Psoas muscle (tissue), 8 donors: ENCODE results near the gene FST. TPM values are rescaled to one million over a fixed set of nuclear protein-coding genes. Genes with fewer than 3 reads are reported as not detected.

Source experiments
- ATAC-seq, 4 donors: fragments of 200-7000 bp; cut with Tn5 transposase; one replicate each; pipeline ENCODE4 v1.9.1; 2020; ENCODE audit warnings: moderate library complexity in 3 of 4, mild to moderate bottlenecking in 2 of 4
- DNase-seq, 2 donors: peaks; one replicate each; pipeline ENCODE4 v3.0.0-alpha.2; 2020
- H3K27ac ChIP-seq: fragments of 200-600 bp; one replicate; pipeline ENCODE4 v1.8.0; 2022
- H3K27me3 ChIP-seq, 3 donors: fragments of 200-600 bp in 1 of 3; one replicate each; pipeline versions ENCODE4 v1.6.1 to v1.8.0; 2013 to 2022; ENCODE audit warnings: low read length in 2 of 3, mild to moderate bottlenecking in 2 of 3, moderate library complexity in 1 of 3; ENCODE audit not compliant: insufficient read depth in 3 of 3
- H3K36me3 ChIP-seq, 2 donors: fragments of 200-600 bp in 1 of 2; one replicate each; pipeline versions ENCODE4 v1.6.1 to v1.8.0; 2013 to 2022; ENCODE audit warnings: low read depth in 1 of 2, mild to moderate bottlenecking in 1 of 2, moderate library complexity in 1 of 2; ENCODE audit not compliant: insufficient read depth in 1 of 2
- H3K4me1 ChIP-seq: fragments of 200-600 bp; one replicate; pipeline ENCODE4 v1.8.0; 2022
- H3K4me3 ChIP-seq: fragments of 200-600 bp; one replicate; pipeline ENCODE4 v1.8.0; 2022; ENCODE audit warnings: mild to moderate bottlenecking
- H3K9me3 ChIP-seq: fragments of 200-600 bp; one replicate; pipeline ENCODE4 v1.8.0; 2022
- CTCF ChIP-seq: fragments of 200-600 bp; IDR thresholded peaks from one replicate; pipeline ENCODE4 v1.8.0; 2022; ENCODE audit warnings: antibody characterized with exemption
- WGBS, 3 donors: extraction: QIAGEN DNeasy Blood & Tissue Kit; methylation state at CpG; one replicate each; pipeline versions ENCODE4 v1.1.6 to v1.1.7; 2013; 5-methylcytosine and 5-hydroxymethylcytosine counted together
- intact Hi-C, 2 donors: fragments of 100-400 bp; cut with DNase I; formaldehyde crosslinking; loops; one replicate each; pipeline versions ENCODE4 v1.11.0 to v1.14.2; 2022
- polyA plus RNA-seq, 3 donors: library from polyadenylated mRNA; stranded (reverse); fragments of 200-250 nt; gene quantifications; one replicate each; pipeline ENCODE4 v1.2.3, GENCODE V29; 2013
- total RNA-seq, 4 donors: library from RNA; stranded (reverse); fragmentation: NEBNext Ultra II Directional in 2 of 4; extraction: Animal tissue kit (Norgen Biotek cat#: 25700) in 2 of 4; gene quantifications; one replicate each; pipeline versions ENCODE4 v1.2.1 to v1.2.4, GENCODE V29; 2021 to 2023
- donor health status: healthy with polysubstance abuse.
- donor health status: DM: no; HTN: no; CAD: no; lungs with moderate emphysema.
- donor health status: Bipolar disorder and iron deficiency.
- donor health status: healthy.
- donor health status: DM: yes; HTN: yes; CAD: no.
- donor health status: DM: no; HTN: no; CAD: no.
- donor health status: DM: no; HTN: no; CAD: no.
- donor health status: DM: yes; HTN: yes; CAD: no.

The FST gene
- total and polyA plus RNA-seq, 7 donors, result 0.94 to 29.3 (median 1.8) TPM

GRCh38 chr5:53436480-53437191 is 43.8 kb upstream of the FST start:
- 85 to 88% (median 87%) methylated on average over 2 of the region's 2 CpGs for WGBS, 3 donors
- DNase-seq, result no peak
- intact Hi-C loops, result loop anchor here in 1 of 2 donors (10.0 kb wide), 1 partner anchor 312 kb away; no protein-coding TSS in a partner anchor
- no peak for TF ChIP-seq CTCF
- no peak for ATAC-seq
- Histone ChIP-seq H3K4me1 (no peaks in the 10 kb centered on the region), H3K4me3 (no peak overlapping the region), H3K9me3 (no peaks in the 10 kb centered on the region), H3K36me3 (no peaks in the 10 kb centered on the region), H3K27ac (no peak overlapping the region), H3K27me3 (peaks cover 0 to 5% (median 0%) of the 10 kb centered on the region in 3 donors)

- ATAC-seq (no peak), DNase-seq (peak in 1 of 2 donors; percentile 39)
- no peak overlapping the region for H3K27ac ChIP-seq
- H3K27me3 ChIP-seq, result peaks cover 0 to 2% (median 0%) of the 10 kb centered on the region in 3 donors
- intact Hi-C loops, result loop anchor here in 1 of 2 donors (10.0 kb wide), 1 partner anchor 313 kb away; no protein-coding TSS in a partner anchor
- H3K4me1 ChIP-seq, result no peaks in the 10 kb centered on the region
- H3K9me3 ChIP-seq, result no peaks in the 10 kb centered on the region
- TF ChIP-seq CTCF, result no peak
- no peaks in the 10 kb centered on the region for H3K36me3 ChIP-seq
- WGBS, 3 donors, result 87 to 91% (median 90%) methylated on average over 13 of the region's 13 CpGs
- H3K4me3 ChIP-seq, result no peak overlapping the region
Observed at GRCh38 chr5:53438079-53438478, 42.4 kb upstream of the FST start.

- intact Hi-C loops, result loop anchor here in 1 of 2 donors (10.0 kb wide), 1 partner anchor 314 kb away; no protein-coding TSS in a partner anchor
- DNase-seq (no peak), ATAC-seq (no peak)
- H3K27me3 ChIP-seq, result no peaks in the 10 kb centered on the region
- H3K27ac ChIP-seq, result no peak overlapping the region
- no peak for TF ChIP-seq CTCF
- no peak overlapping the region for H3K4me3 ChIP-seq
- no peaks in the 10 kb centered on the region for H3K4me1 ChIP-seq
- no peaks in the 10 kb centered on the region for H3K36me3 ChIP-seq
- 39 to 56% (median 39%) methylated on average over 6 of the region's 6 CpGs for WGBS, 3 donors
- no peaks in the 10 kb centered on the region for H3K9me3 ChIP-seq
Observed at GRCh38 chr5:53438486-53439472, 41.6 kb upstream of the FST start.

- Histone ChIP-seq H3K9me3 (no peaks in the 10 kb centered on the region), H3K36me3 (no peaks in the 10 kb centered on the region), H3K4me1 (no peaks in the 10 kb centered on the region), H3K4me3 (no peak overlapping the region), H3K27ac (no peak overlapping the region), H3K27me3 (no peaks in the 10 kb centered on the region)
- ATAC-seq (no peak), DNase-seq (no peak)
- no peak for TF ChIP-seq CTCF
- intact Hi-C loops, result no loop called here
- WGBS, 3 donors, result 73 to 83% (median 81%) methylated on average over 1 of the region's 1 CpG
Observed at GRCh38 chr5:53442961-53443360, 37.5 kb upstream of the FST start.
